IPS DF 19.7 (cell line): ENCODE measurements around the gene MPIG6B.

Experiments used
- DNase-seq: peaks from one replicate; pipeline ENCODE4 v3.0.0-alpha.2; 2013; ENCODE audit warnings: low read depth, low spot score

MPIG6B gene

DNA sequence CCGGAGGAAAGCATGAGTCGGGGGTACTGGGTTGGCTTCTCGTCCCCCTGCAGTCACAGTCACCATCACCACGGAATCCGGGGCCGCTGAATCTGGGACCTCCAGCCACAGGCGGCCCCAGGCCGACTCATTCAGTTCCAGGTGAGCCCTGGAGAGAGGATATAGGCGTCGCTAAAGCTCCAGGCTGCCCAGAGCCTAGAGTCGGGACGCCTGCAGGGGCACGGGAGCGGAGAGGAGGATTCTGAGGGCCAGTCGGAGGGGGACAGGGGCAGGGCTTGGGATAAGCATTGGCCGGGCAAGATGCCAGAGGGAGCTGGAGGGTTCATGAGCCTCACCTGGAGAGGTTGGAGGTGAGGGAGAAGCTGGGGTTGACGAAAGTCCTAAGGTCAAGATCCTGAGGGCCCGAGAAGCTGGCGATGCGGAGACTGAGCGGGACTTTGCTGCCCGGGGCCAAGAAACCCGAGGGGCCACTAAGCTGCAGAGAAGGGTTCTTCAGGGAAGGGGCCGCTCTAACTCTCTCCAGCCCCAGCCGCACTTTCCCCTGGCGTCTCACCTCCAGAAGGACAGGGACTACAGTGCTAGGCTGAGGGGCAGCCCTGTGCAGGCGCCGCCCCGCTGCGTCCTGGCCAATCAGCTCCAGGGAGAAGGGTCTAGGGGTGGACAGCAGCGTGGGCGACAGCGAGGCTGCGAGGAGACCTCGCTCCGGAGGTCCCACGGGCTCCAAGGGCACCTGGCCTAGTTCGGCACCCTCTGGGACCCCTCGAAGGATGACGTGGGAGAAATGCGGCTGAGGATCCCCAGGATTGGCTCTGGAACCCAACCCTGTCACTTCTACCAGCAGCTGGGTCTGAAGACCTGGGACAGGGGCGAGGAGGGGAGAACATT lies 43.0 kb downstream of the MPIG6B start:
- DNase-seq: no peak

DNA sequence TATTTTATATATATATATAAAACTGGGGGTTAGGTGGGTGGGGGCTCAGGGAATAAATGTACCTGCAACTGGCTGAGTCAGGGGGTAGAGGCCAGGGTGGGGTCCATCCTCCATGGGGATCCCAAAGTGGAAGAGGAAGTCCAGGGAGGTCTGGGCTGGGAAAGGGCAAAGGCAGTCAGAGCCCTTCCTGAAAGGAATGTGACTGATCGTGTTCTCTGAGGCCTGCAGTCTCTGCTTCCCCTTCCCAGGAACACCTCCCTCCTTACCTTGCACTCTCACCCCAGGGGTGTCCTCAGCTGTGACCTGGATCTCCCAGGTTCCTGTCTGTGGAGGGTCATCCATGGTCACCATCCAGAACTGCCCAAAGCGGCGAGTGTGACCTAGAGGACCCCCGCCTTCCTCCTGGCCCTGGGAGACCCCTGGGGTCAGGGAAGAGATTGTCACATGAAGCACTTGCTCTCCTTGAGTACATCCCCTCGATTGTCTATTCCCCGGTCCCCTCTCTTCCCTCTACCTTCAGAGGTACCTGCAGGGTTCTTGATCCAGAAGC lies 44.0 kb downstream of the MPIG6B start:
- no peak for DNase-seq

DNA sequence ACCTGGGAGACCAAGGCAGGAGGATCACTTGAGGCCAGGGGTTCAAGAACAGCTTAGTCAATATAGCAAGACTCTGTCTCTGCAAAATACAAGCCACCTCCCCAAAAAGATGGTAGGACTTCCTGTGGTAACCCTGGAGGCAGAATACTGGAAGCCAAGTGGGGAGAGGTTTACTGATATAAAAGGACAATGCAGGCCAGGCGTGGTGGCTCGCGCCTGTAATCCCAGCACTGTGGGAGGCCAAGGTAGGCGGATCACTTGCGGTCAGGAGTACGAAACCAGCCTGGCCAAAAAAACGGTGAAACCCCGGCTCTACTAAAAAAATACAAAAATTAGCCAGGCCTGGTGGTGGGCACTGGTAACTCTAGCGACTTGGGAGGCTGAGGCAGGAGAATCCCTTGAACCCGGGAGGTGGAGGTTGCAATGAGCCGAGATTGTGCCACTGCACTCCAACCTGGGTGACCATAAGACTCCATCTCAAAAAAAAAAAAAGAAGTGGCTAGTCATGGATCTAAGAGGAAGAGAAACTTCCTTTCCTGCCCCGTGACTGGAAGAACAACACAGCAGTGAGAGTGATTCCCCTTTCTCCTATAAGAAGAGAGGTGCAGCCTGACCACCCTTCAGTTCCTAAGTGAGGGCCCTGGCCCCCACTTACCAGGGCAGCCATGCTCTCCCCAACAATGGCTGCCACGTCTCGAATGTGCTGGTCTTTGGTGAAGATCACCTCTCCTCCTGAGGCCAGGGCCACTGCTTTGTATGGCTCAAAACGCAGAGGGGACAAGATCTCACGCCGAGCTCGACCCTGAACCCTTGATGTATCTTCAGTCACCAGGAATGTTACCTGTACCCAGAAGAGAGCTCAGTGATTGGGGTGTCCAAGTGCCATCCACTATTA lies 45.4 kb downstream of the MPIG6B start:
- DNase-seq: no peak

DNA sequence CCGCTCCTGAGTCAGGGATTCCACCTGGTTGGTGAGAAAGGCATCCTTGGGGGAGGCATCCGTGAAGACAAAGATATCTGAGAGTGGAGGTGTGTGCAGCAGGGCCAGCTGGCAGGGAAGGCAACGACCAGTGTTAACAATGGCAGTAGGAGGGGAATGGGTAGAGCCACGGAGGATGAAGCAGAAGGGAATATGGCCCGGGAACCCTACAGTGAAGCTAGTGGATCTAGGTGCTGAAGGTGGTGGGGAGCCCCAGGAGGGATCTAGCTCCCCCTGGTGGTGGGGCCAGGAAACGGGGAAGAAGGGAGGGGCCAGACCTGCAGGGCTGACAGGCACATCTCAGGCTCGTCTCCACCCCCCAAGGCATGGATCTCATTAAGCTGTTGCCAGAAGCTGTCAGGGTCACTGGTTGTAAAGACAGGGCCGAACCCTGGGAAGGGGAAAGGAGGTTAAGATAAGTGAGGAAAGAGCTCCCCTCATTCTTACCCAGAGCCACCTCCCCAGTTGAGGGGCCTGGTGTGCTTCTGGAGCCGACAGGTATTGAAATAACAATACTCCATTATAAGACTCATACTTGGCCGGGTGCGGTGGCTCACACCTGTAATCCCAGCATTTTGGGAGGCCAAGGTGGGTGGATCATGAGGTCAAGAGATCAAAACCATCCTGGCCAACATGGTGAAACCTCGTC lies 46.7 kb downstream of the MPIG6B start:
- no peak for DNase-seq

DNA sequence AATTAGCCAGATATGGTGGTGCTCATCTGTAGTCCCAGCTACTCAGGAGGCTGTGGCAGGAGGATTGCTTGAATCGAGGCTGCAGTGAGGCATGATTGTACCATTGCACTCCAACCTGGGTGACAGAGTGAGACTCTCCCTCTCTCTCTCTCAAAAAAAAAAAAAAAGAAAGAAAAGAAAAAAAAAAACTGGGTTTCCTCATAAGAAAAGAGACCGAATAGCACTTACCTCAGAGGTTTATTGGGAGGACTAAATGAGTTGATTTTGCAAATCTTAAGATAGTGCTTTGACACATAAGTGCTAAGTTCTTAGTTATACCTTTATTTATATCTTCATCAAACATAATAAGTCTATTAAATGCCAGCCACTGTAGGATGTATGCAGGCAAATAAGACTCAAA lies 47.7 kb downstream of the MPIG6B start:
- no peak for DNase-seq

DNA sequence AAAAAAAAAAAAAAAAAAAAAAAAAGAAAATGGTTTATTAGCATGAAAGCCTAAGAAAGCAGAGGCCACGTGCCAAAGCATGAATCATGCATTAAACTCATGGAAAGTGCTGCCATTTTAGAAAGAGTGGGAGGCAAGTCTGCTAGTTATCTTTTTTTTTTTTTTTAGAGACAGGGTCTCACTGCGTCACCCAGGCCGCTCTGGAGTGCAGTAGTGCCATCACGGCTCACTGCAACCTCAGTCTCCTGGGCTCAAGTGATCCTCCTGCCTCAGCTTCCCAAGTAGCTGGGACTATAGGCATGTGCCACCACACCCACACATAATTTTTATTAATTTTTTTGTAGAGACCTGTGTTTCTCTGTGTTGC lies 48.8 kb downstream of the MPIG6B start:
- no peak for DNase-seq

DNA sequence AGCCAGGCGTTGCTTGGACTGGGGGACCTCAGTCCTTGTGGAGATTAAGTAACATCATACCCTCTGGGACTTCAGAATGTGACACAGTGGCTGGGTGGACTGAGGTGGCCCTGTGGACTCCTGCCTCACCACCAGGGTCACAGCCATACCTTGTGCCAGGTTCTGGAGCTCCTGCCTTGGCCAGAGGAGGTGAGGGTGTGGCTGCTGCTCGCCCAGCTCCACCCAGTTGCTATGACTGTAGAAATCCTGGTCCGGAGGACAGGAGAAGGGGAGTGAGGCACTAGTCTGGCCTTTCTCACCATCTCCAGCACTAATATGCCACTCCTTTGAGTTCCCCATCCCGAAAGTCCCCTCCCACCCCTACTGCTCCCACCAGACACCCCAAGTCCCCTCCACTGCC lies 52.0 kb downstream of the MPIG6B start:
- no peak for DNase-seq

DNA sequence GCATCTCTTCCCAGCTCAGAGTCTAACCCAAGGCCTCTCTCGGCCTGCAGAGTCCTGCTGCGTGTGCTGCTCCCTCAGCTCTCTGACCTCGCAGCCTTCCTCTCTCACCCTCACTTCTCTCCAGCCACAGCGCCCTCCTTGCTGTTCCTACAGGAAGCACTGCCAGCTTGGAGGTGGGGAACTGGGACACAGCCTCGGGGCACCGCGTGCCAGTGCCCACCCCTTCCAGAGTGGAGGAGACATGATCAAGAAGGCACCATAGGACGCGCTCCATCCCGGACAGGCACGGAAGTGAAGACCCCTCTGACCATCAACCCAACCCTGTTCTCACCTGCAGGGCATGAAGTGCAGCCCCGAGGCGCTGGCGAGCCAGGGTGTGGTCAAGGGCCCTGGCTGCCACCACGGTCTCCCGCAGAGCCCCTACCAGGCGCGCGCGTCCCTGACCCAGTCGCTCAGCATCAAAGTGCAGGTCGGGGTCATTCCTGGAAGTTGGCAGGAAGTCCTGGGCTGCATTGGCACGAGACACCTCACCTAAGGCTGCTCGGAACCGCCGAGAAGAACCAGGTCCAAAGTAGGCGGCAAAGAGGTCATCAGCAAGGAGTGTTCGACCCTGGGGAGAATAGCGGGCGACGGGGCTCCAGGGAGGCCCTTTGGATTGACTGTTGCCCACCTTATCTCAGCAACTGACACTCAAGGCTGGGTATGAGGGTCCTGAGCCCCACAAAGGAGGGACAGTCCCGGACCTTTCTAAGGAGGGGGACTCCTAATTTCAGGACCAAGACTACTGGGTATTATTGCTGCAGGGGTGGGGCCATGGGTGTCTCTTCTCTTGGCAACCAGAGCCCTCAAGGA lies 52.7 kb downstream of the MPIG6B start:
- no peak for DNase-seq
